ENCODE data around the gene SAPCD1. TPM values are rescaled to one million over a fixed set of nuclear protein-coding genes. Genes with fewer than 3 reads are reported as not detected.

SAPCD1 gene
- polyA plus RNA-seq, 3 donors = 10.4 TPM; not detected in 2

DNA sequence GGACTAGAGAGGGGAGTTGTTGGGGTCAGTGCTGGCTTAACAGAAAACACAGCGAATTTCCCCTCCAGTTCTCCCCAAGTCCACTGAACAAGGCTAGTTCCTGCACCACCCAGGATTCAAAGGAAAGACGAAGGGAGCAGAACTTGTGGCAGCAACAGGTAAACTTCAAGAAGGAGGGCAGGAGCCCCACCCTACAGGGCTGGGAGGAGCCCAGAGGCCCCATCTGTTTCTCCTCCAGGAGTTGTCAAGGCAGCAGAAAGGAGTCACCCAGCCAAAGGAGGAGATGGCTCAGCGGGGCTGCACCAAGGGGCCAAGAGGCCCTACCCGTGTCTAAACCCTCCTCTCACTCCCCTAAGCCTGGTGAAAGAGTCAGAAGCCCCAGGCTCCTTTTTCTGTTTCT is 1.7 kb downstream of the SAPCD1 start:
- Histone ChIP-seq H3K79me2 (ENCODE audit: insufficient read depth, low read length) (no peaks in the 10 kb centered on the region), H3K36me3 (replicated peaks in 1 of 2; ENCODE audit: control insufficient read depth in 1 of 2, insufficient read depth in 2 of 2, low read length in 2 of 2) (peaks cover 18 to 37% of the 10 kb centered on the region in 2 donors), H2AFZ (ENCODE audit: insufficient read depth, low read depth, low read length, poor library complexity, severe bottlenecking) (no peak overlapping the region), H4K20me1 (ENCODE audit: insufficient read depth, low read length) (no peaks in the 10 kb centered on the region), H3K4me3 (replicated peaks in 1 of 3; ENCODE audit: low read depth in 2 of 3, low read length in 3 of 3) (no peak overlapping the region), H3K27me3 (ENCODE audit: control insufficient read depth in 2 of 2, insufficient read depth in 2 of 2, low read length in 2 of 2) (no peaks in the 10 kb centered on the region), H3K4me1 (ENCODE audit: control insufficient read depth in 1 of 2, insufficient read depth in 2 of 2, low read length in 2 of 2) (peaks cover 20% of the 10 kb centered on the region in 2 donors), H3K9ac (ENCODE audit: insufficient read depth, low read length, poor library complexity, severe bottlenecking) (no peak overlapping the region), H3K9me3 (replicated peaks in 1 of 2; ENCODE audit: control insufficient read depth in 1 of 2, insufficient read depth in 1 of 2, low read length in 2 of 2) (no peaks in the 10 kb centered on the region), H3K4me2 (replicated peaks; ENCODE audit: extremely low read depth, low read length, poor library complexity, severe bottlenecking) (no peak overlapping the region), H3K27ac (ENCODE audit: low read depth in 1 of 2, low read length in 2 of 2) (no peak overlapping the region)
- intact Hi-C loops (cut with micrococcal nuclease) = no loop called here
- TF ChIP-seq, protein P1, sequence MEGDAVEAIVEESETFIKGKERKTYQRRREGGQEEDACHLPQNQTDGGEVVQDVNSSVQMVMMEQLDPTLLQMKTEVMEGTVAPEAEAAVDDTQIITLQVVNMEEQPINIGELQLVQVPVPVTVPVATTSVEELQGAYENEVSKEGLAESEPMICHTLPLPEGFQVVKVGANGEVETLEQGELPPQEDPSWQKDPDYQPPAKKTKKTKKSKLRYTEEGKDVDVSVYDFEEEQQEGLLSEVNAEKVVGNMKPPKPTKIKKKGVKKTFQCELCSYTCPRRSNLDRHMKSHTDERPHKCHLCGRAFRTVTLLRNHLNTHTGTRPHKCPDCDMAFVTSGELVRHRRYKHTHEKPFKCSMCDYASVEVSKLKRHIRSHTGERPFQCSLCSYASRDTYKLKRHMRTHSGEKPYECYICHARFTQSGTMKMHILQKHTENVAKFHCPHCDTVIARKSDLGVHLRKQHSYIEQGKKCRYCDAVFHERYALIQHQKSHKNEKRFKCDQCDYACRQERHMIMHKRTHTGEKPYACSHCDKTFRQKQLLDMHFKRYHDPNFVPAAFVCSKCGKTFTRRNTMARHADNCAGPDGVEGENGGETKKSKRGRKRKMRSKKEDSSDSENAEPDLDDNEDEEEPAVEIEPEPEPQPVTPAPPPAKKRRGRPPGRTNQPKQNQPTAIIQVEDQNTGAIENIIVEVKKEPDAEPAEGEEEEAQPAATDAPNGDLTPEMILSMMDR (IDR thresholded peaks at IDR 0.05) = no peak
- 50% methylated on average over 1 of the region's 4 CpGs for WGBS (ENCODE audit: insufficient coverage)
- Mint-ChIP-seq H3K4me1 (peaks cover 21% of the 10 kb centered on the region), H3K4me3 (no peak overlapping the region), H3K9me3 (peaks cover 0 to 1% (median 0%) of the 10 kb centered on the region in 7 donors), H3K36me3 (peaks cover 29 to 45% of the 10 kb centered on the region in 2 donors), H3K27me3 (ENCODE audit: low read depth in 3 of 3) (peaks cover 0 to 11% (median 1%) of the 10 kb centered on the region in 3 donors), H3K27ac (peak overlapping the region in 1 of 7 donors; percentile 50)
- DNase-seq = no peak

DNA sequence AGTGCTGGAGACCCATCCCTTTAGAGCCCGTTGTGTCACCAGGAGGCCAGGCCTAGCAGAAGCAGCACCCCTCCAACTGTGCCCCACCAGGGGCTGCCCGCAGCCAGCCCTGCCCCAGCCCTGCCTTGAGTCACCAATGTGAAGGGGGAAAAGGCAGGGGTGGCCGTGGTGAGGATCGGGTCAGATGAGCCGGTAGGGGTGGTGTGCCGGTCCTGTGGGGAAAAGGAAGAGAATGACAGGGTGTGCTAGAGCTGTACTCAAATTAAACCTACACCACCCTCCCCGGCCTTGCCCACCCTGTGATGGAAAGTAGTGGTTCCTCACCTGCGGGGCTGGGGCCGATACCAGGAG is 3.1 kb downstream of the SAPCD1 start:
- Histone ChIP-seq H3K4me1 (ENCODE audit: control insufficient read depth in 1 of 2, insufficient read depth in 2 of 2, low read length in 2 of 2) (peaks cover 29 to 30% of the 10 kb centered on the region in 2 donors), H3K9me3 (replicated peaks in 1 of 2; ENCODE audit: control insufficient read depth in 1 of 2, insufficient read depth in 1 of 2, low read length in 2 of 2) (no peaks in the 10 kb centered on the region), H3K4me3 (replicated peaks in 1 of 3; ENCODE audit: low read depth in 2 of 3, low read length in 3 of 3) (no peak overlapping the region), H3K27ac (ENCODE audit: low read depth in 1 of 2, low read length in 2 of 2) (no peak overlapping the region), H3K9ac (ENCODE audit: insufficient read depth, low read length, poor library complexity, severe bottlenecking) (no peak overlapping the region), H3K27me3 (ENCODE audit: control insufficient read depth in 2 of 2, insufficient read depth in 2 of 2, low read length in 2 of 2) (no peaks in the 10 kb centered on the region), H2AFZ (ENCODE audit: insufficient read depth, low read depth, low read length, poor library complexity, severe bottlenecking) (no peak overlapping the region), H3K36me3 (replicated peaks in 1 of 2; ENCODE audit: control insufficient read depth in 1 of 2, insufficient read depth in 2 of 2, low read length in 2 of 2) (peaks cover 7 to 24% of the 10 kb centered on the region in 2 donors), H3K4me2 (replicated peaks; ENCODE audit: extremely low read depth, low read length, poor library complexity, severe bottlenecking) (no peak overlapping the region), H4K20me1 (ENCODE audit: insufficient read depth, low read length) (no peaks in the 10 kb centered on the region), H3K79me2 (ENCODE audit: insufficient read depth, low read length) (no peaks in the 10 kb centered on the region)
- H3K4me1 Mint-ChIP-seq = peaks cover 29% of the 10 kb centered on the region
- H3K27me3 Mint-ChIP-seq (ENCODE audit: low read depth in 3 of 3) = peaks cover 0 to 11% (median 4%) of the 10 kb centered on the region in 3 donors
- H3K27ac Mint-ChIP-seq = peak overlapping the region in 1 of 7 donors; percentile 64
- peaks cover 0 to 1% (median 0%) of the 10 kb centered on the region in 7 donors for H3K9me3 Mint-ChIP-seq
- H3K36me3 Mint-ChIP-seq = peaks cover 19 to 32% of the 10 kb centered on the region in 2 donors
- TF ChIP-seq, protein P1 (IDR thresholded peaks at IDR 0.05) = no peak
- 90% methylated on average over 2 of the region's 9 CpGs for whole genome bisulfite sequencing (ENCODE audit: insufficient coverage)
- no peak for DNase-seq
- intact Hi-C loops (cut with micrococcal nuclease) = loop anchor here in 1 of 2 donors (5.0 kb wide), 2 partner anchors 33 to 88 kb away; no protein-coding TSS in a partner anchor
- H3K4me3 Mint-ChIP-seq = no peak overlapping the region

Data from CD14-positive monocyte (primary cell).